ENCODE measurements around the gene PFKFB1. TPM values are rescaled to one million over a fixed set of nuclear protein-coding genes. Genes with fewer than 3 reads are reported as not detected.

PFKFB1 gene
- total RNA-seq, 1 donor from 2014 or later: 0.17 TPM

DNA sequence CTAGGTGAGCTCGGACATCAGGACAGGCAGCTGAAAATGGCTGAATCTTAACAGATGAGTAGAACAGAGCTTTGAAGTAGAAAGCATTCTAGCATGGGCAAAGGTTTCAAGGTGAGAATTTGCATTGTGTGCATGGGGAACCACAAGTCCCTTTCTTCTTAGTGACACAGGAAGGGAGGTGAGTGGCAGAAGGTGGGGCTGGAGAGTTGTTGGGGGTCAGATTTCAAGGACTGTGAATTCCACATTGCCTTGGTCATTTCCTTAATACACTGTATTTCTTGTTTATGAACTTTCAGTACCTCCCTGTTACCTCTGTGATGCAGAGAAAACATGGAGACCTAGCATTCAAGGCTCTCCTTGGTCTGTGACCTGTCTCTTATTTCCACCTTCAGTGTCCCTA lies 10.2 kb upstream of the PFKFB1 start:
- Histone ChIP-seq H3K9ac (no peak overlapping the region), H3K4me2 (no peak overlapping the region), H3K36me3 (no peaks in the 10 kb centered on the region), H4K20me1 (ENCODE audit: low read depth) (no peaks in the 10 kb centered on the region), H3K27ac (no peak overlapping the region), H3K9me3 (ENCODE audit: low read depth) (no peaks in the 10 kb centered on the region), H2AFZ (replicated peaks) (no peak overlapping the region), H3K79me2 (ENCODE audit: low read depth) (peaks cover 16% of the 10 kb centered on the region), H3K4me1 (no peaks in the 10 kb centered on the region), H3K27me3 (no peaks in the 10 kb centered on the region), H3K4me3 (no peak overlapping the region), H3F3A (ENCODE audit: low read depth) (peaks cover 7% of the 10 kb centered on the region)
- Mint-ChIP-seq H3K36me3 (peaks cover 10% of the 10 kb centered on the region), H3K4me1 (peaks cover 6% of the 10 kb centered on the region), H3K27ac (no peak overlapping the region), H3K4me3 (no peak overlapping the region), H3K27me3 (ENCODE audit: insufficient read depth, low read depth) (peaks cover 2% of the 10 kb centered on the region), H3K9me3 (no peaks in the 10 kb centered on the region)
- TF ChIP-seq EZH2 (IDR thresholded peaks at IDR 0.05) (no peak), EZH2phosphoT487 (IDR thresholded peaks at IDR 0.05) (no peak)
- TF ChIP-seq, protein P1, sequence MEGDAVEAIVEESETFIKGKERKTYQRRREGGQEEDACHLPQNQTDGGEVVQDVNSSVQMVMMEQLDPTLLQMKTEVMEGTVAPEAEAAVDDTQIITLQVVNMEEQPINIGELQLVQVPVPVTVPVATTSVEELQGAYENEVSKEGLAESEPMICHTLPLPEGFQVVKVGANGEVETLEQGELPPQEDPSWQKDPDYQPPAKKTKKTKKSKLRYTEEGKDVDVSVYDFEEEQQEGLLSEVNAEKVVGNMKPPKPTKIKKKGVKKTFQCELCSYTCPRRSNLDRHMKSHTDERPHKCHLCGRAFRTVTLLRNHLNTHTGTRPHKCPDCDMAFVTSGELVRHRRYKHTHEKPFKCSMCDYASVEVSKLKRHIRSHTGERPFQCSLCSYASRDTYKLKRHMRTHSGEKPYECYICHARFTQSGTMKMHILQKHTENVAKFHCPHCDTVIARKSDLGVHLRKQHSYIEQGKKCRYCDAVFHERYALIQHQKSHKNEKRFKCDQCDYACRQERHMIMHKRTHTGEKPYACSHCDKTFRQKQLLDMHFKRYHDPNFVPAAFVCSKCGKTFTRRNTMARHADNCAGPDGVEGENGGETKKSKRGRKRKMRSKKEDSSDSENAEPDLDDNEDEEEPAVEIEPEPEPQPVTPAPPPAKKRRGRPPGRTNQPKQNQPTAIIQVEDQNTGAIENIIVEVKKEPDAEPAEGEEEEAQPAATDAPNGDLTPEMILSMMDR (IDR thresholded peaks at IDR 0.05): no peak
- DNase-seq (ENCODE audit: low spot score): no peak

DNA sequence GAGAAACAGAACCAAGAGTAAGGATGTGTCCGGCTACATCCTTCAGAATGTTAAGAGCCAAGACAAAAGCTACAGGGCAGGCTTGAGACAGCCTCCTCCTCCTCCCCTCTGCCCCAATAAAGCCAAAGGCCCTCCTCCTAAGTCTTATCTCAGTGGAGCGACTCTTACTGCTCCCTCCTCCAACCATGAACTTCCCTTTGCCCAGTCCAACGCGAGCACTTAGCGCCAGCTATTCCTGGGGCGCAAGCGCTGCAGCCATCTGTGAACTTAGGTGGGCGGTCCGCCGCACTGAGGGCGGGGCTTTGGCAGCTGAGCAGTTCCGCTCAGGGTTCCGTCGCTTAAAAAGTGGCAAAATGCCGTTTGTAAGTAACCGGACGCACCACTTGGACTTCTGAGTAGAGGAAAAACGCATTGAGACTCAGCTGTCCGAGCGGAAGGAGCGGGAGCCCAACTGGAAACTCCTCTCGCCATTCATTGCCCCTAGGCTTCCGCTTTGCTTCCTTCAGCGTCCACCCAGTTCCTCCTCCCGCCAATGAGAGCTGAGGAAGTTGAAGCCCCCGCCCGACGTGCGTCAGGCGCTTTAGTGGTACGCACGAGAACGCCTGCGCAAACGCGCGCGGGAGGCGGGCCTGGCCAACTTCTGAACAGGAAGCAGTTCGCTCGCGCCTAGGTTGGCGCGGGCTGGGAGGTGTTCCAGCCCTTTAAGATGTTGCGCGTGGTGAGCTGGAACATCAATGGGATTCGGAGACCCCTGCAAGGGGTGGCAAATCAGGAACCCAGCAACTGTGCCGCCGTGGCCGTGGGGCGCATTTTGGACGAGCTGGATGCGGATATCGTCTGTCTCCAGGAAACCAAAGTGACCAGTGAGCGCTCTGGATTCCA lies 6.0 kb upstream of the PFKFB1 start, which contains the start of gene APEX2:
TSS of gene APEX2 (plus strand) at position 647 of the 882 bp plus-strand sequence. CDS start at position 707, 60 bp downstream.
- Mint-ChIP-seq H3K27me3 (ENCODE audit: insufficient read depth, low read depth) (no peaks in the 10 kb centered on the region), H3K36me3 (peaks cover 5% of the 10 kb centered on the region), H3K27ac (peak within 1 kb of the TSS; percentile 87), H3K4me1 (peaks cover 7% of the 10 kb centered on the region), H3K9me3 (no peaks in the 10 kb centered on the region), H3K4me3 (peak within 1 kb of the TSS; percentile 92)
- H3K4me1 ChIP-seq: no peaks in the 10 kb centered on the region
- peak within 1 kb of the TSS; percentile 56 for H3K4me3 ChIP-seq
- peak; percentile 92 for DNase-seq (ENCODE audit: low spot score)
- peaks cover 7% of the 10 kb centered on the region for H3F3A ChIP-seq (ENCODE audit: low read depth)
- H3K36me3 ChIP-seq: no peaks in the 10 kb centered on the region
- no peaks in the 10 kb centered on the region for H3K9me3 ChIP-seq (ENCODE audit: low read depth)
- H4K20me1 ChIP-seq (ENCODE audit: low read depth): no peaks in the 10 kb centered on the region
- H3K79me2 ChIP-seq (ENCODE audit: low read depth): peaks cover 16% of the 10 kb centered on the region
- peak within 1 kb of the TSS; percentile 82 for H3K4me2 ChIP-seq
- peak within 1 kb of the TSS; percentile 47 for H3K9ac ChIP-seq
- H3K27me3 ChIP-seq: no peaks in the 10 kb centered on the region
- no peak within 1 kb of the TSS for H3K27ac ChIP-seq
- peak within 1 kb of the TSS; percentile 85 for H2AFZ ChIP-seq (replicated peaks)
- TF ChIP-seq, protein P1 (IDR thresholded peaks at IDR 0.05): no peak
- TF ChIP-seq EZH2 (IDR thresholded peaks at IDR 0.05) (no peak), EZH2phosphoT487 (IDR thresholded peaks at IDR 0.05) (no peak)

DNA sequence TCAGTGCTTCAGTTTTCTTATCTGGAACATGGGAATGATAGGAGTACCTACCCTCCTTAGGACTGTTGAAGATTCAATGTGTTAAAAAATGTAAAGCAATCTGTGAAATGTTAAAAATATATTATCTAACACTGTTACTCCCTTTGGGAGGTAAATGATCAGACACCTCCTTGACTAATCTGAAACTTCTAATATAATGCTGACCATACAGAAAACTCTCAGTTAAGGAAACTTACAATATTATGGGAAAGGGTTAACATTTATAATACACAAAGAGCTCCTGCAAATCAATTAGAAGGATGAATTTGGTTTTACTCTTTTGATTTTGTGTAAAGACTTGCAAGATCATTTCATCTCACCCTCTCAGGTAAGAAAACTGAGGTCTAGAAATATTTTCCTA lies 1.6 kb upstream of the PFKFB1 start:
- H3K27ac ChIP-seq: no peak overlapping the region
- H3K4me2 ChIP-seq: no peak overlapping the region
- H3K4me1 Mint-ChIP-seq: peaks cover 2% of the 10 kb centered on the region
- no peaks in the 10 kb centered on the region for H3K36me3 Mint-ChIP-seq
- H4K20me1 ChIP-seq (ENCODE audit: low read depth): no peaks in the 10 kb centered on the region
- H3K36me3 ChIP-seq: no peaks in the 10 kb centered on the region
- H3K4me1 ChIP-seq: no peaks in the 10 kb centered on the region
- H3K9me3 ChIP-seq (ENCODE audit: low read depth): no peaks in the 10 kb centered on the region
- no peak for DNase-seq (ENCODE audit: low spot score)
- TF ChIP-seq EZH2 (IDR thresholded peaks at IDR 0.05): no peak
- TF ChIP-seq EZH2phosphoT487 (IDR thresholded peaks at IDR 0.05): no peak
- TF ChIP-seq, protein P1 (IDR thresholded peaks at IDR 0.05): no peak
- H3F3A ChIP-seq (ENCODE audit: low read depth): peaks cover 7% of the 10 kb centered on the region
- no peaks in the 10 kb centered on the region for H3K27me3 ChIP-seq
- peaks cover 3% of the 10 kb centered on the region for H3K9me3 Mint-ChIP-seq
- H2AFZ ChIP-seq (replicated peaks): no peak overlapping the region
- peaks cover 2% of the 10 kb centered on the region for H3K27me3 Mint-ChIP-seq (ENCODE audit: insufficient read depth, low read depth)
- no peak overlapping the region for H3K4me3 Mint-ChIP-seq
- H3K27ac Mint-ChIP-seq: no peak overlapping the region
- H3K4me3 ChIP-seq: no peak overlapping the region
- no peak overlapping the region for H3K9ac ChIP-seq
- H3K79me2 ChIP-seq (ENCODE audit: low read depth): peaks cover 4% of the 10 kb centered on the region
